Measurements from ENCODE around the gene OTUD5. TPM values are rescaled to one million over a fixed set of nuclear protein-coding genes. Genes with fewer than 3 reads are reported as not detected.

OTUD5 gene
- polyA plus RNA-seq, 3 donors: 8.4 to 75.0 (median 12.4) TPM

DNA sequence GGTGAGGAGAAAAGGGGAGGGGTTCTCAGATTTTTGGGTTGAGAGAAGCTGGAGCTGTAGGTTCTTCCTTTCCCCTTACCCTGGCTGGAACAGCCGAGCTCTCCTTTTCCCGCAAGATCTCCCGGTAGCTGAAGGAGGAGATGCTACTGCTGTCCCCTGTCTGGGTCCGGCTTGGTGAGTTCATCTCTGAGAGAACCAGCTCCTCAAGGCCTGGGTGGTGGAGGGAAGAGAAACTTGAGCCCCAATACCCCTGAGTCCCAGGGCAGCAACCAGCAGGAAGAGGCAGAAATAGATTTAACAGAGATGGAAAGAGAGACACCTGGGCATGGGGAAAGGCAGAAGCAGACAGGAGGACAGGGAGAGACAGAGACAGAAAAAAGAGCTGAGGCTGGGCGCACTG is 20.8 kb upstream of the OTUD5 start:
- Mint-ChIP-seq H3K9me3 (peaks cover 0 to under 1% (median 0%) of the 10 kb centered on the region in 7 donors), H3K27me3 (ENCODE audit: low read depth in 3 of 3) (peaks cover 0 to 3% (median 0%) of the 10 kb centered on the region in 3 donors), H3K36me3 (peaks cover 67 to 76% of the 10 kb centered on the region in 2 donors), H3K27ac (peak overlapping the region in 4 of 7 donors; percentile 12 to 39 (median 34)), H3K4me1 (no peaks in the 10 kb centered on the region), H3K4me3 (no peak overlapping the region)
- Histone ChIP-seq H3K27ac (ENCODE audit: low read depth in 1 of 2, low read length in 2 of 2) (no peak overlapping the region), H3K4me2 (replicated peaks; ENCODE audit: extremely low read depth, low read length, poor library complexity, severe bottlenecking) (no peak overlapping the region), H3K9ac (ENCODE audit: insufficient read depth, low read length, poor library complexity, severe bottlenecking) (no peak overlapping the region), H3K36me3 (replicated peaks in 1 of 2; ENCODE audit: control insufficient read depth in 1 of 2, insufficient read depth in 2 of 2, low read length in 2 of 2) (peaks cover 71 to 87% of the 10 kb centered on the region in 2 donors), H2AFZ (ENCODE audit: insufficient read depth, low read depth, low read length, poor library complexity, severe bottlenecking) (no peak overlapping the region), H4K20me1 (ENCODE audit: insufficient read depth, low read length) (peaks cover 4% of the 10 kb centered on the region), H3K9me3 (replicated peaks in 1 of 2; ENCODE audit: control insufficient read depth in 1 of 2, insufficient read depth in 1 of 2, low read length in 2 of 2) (no peaks in the 10 kb centered on the region), H3K27me3 (ENCODE audit: control insufficient read depth in 2 of 2, insufficient read depth in 2 of 2, low read length in 2 of 2) (no peaks in the 10 kb centered on the region), H3K79me2 (ENCODE audit: insufficient read depth, low read length) (no peaks in the 10 kb centered on the region), H3K4me1 (ENCODE audit: control insufficient read depth in 1 of 2, insufficient read depth in 2 of 2, low read length in 2 of 2) (no peaks in the 10 kb centered on the region), H3K4me3 (replicated peaks in 1 of 3; ENCODE audit: low read depth in 2 of 3, low read length in 3 of 3) (no peak overlapping the region)
- intact Hi-C loops (cut with micrococcal nuclease): no loop called here
- TF ChIP-seq, protein P1, sequence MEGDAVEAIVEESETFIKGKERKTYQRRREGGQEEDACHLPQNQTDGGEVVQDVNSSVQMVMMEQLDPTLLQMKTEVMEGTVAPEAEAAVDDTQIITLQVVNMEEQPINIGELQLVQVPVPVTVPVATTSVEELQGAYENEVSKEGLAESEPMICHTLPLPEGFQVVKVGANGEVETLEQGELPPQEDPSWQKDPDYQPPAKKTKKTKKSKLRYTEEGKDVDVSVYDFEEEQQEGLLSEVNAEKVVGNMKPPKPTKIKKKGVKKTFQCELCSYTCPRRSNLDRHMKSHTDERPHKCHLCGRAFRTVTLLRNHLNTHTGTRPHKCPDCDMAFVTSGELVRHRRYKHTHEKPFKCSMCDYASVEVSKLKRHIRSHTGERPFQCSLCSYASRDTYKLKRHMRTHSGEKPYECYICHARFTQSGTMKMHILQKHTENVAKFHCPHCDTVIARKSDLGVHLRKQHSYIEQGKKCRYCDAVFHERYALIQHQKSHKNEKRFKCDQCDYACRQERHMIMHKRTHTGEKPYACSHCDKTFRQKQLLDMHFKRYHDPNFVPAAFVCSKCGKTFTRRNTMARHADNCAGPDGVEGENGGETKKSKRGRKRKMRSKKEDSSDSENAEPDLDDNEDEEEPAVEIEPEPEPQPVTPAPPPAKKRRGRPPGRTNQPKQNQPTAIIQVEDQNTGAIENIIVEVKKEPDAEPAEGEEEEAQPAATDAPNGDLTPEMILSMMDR (IDR thresholded peaks at IDR 0.05): no peak
- no peak for DNase-seq
- WGBS (ENCODE audit: insufficient coverage): no CpG with 5 or more reads among the region's 5 CpGs

DNA sequence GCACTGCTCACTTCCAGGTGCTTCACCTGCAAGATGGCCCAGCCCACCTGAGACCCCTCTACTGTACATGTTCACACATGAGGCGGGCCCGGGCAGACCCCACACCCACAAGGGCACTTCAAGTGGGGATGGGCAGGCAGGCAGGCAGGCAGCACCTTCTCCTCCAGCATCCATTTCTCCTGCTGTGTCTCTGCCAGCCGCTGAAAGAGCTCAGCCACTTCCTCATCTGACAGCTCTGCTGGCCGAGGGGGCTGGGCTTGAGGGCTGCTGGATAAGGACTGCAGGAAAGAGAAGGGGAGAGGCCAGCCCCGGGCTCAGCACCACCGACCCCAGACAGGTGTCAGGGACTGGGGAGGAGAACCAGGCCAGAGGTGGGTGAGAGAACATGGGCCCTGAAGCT is 18.7 kb upstream of the OTUD5 start:
- peaks cover 52 to 65% of the 10 kb centered on the region in 2 donors for H3K36me3 ChIP-seq (replicated peaks in 1 of 2; ENCODE audit: control insufficient read depth in 1 of 2, insufficient read depth in 2 of 2, low read length in 2 of 2)
- Mint-ChIP-seq H3K9me3 (no peaks in the 10 kb centered on the region), H3K27me3 (ENCODE audit: low read depth in 3 of 3) (peaks cover under 1 to 11% (median 3%) of the 10 kb centered on the region in 3 donors), H3K4me1 (peaks cover 9% of the 10 kb centered on the region), H3K27ac (peak overlapping the region in 2 of 7 donors; percentile 6 to 42), H3K4me3 (no peak overlapping the region), H3K36me3 (peaks cover 55 to 56% of the 10 kb centered on the region in 2 donors)
- H3K27me3 ChIP-seq (ENCODE audit: control insufficient read depth in 2 of 2, insufficient read depth in 2 of 2, low read length in 2 of 2): peaks cover 0 to 7% of the 10 kb centered on the region in 2 donors
- no peaks in the 10 kb centered on the region for H3K79me2 ChIP-seq (ENCODE audit: insufficient read depth, low read length)
- no peak overlapping the region for H2AFZ ChIP-seq (ENCODE audit: insufficient read depth, low read depth, low read length, poor library complexity, severe bottlenecking)
- no peak overlapping the region for H3K4me3 ChIP-seq (replicated peaks in 1 of 3; ENCODE audit: low read depth in 2 of 3, low read length in 3 of 3)
- H3K27ac ChIP-seq (ENCODE audit: low read depth in 1 of 2, low read length in 2 of 2): no peak overlapping the region
- intact Hi-C loops (cut with micrococcal nuclease): no loop called here
- H3K9me3 ChIP-seq (replicated peaks in 1 of 2; ENCODE audit: control insufficient read depth in 1 of 2, insufficient read depth in 1 of 2, low read length in 2 of 2): no peaks in the 10 kb centered on the region
- no peak overlapping the region for H3K4me2 ChIP-seq (replicated peaks; ENCODE audit: extremely low read depth, low read length, poor library complexity, severe bottlenecking)
- peaks cover 5% of the 10 kb centered on the region for H4K20me1 ChIP-seq (ENCODE audit: insufficient read depth, low read length)
- H3K9ac ChIP-seq (ENCODE audit: insufficient read depth, low read length, poor library complexity, severe bottlenecking): no peak overlapping the region
- no peak for DNase-seq
- TF ChIP-seq, protein P1 (IDR thresholded peaks at IDR 0.05): no peak
- peaks cover 10 to 11% of the 10 kb centered on the region in 2 donors for H3K4me1 ChIP-seq (ENCODE audit: control insufficient read depth in 1 of 2, insufficient read depth in 2 of 2, low read length in 2 of 2)
- WGBS (ENCODE audit: insufficient coverage): no CpG with 5 or more reads among the region's 6 CpGs

All from CD14-positive monocyte (primary cell).